Colon (tissue), 2 donors: ENCODE results near the gene TMEM240.
"Not testable (repeated sequence)": the region's sequence is repeated elsewhere in the genome, so short reads cannot be mapped to it uniquely, and the experiment has no call there.

ENCODE experiments used
- FAIRE-seq: peaks from 2 replicates; lab custom pipeline; 2012; peaks lifted over from hg19 to GRCh38; lab: Jason Lieb, UNC
- donor health status: control.
- donor health status: control.

The TMEM240 gene

DNA sequence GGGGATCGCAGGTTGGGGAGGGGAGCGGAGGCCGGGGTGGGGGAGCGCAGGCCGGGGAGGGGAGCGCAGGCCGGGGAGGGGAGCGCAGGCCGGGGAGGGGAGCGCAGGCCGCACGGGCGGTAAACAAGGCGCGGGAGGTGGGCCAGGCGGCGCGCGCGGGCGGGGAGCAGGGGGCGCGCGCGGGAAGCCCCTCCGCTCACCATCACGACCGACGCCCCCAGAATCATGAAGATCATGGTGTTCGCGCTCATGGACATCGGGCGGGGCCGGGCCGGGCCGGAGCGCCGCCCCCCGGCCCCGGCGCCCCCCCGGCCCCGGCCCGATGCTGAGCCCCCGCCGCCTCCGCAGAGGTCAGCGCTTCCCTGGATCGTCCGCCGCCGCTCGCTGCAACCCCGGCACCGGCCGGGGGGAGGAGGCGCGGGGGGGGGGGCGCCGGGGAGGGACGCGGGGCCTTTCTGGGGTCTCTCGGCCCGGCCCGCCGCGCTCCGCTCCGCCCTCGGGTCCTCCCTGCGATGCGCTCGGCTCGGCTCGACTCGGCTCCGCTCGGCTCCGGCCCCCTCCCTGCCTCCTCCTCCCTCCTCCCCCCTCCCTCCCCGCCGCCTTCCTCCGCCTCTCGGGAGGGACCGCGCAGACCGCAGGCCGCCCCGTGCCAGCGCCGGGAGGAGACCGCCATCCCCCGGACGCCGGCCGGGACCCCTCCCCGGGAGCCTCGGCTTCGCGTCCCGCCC is at the start of gene TMEM240:
Gene TMEM240, minus strand, starts transcription at position 535 of the 728 bp plus-strand sequence. Its CDS starts 278 bp downstream, at position 257.
- FAIRE-seq = no peak

DNA sequence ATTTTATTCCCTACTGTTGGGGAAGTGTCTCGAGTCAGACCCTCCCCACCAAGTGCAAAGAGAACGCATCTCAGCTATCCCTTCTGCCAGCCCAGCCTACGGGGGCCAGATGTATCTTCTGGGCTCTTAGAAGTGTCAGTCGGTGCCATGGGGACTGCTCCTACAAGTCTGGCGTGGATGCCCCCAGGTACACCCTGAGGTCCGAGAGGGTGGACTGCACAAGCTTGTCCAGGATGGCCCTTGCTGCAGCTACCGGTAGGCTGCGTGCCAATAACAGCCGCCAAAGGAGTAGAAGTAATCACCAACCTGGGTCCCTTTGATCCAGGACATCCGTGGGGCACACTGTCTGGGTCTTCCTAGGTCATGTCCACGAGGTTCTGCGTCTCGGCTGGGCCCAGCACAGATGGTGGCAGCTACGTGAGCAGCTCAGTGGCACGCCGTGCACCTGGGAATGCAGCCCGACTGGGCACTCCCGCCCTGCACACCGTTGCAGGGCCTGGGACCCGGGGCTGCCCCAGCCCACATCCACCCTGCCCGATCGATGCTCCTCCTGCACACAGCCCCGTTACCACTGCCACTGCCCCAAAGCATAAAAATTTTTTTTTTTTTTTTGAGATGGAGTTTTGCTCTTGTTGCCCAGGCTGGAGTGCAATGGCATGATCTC is 43.1 kb upstream of the TMEM240 start:
- no peak for FAIRE-seq

DNA sequence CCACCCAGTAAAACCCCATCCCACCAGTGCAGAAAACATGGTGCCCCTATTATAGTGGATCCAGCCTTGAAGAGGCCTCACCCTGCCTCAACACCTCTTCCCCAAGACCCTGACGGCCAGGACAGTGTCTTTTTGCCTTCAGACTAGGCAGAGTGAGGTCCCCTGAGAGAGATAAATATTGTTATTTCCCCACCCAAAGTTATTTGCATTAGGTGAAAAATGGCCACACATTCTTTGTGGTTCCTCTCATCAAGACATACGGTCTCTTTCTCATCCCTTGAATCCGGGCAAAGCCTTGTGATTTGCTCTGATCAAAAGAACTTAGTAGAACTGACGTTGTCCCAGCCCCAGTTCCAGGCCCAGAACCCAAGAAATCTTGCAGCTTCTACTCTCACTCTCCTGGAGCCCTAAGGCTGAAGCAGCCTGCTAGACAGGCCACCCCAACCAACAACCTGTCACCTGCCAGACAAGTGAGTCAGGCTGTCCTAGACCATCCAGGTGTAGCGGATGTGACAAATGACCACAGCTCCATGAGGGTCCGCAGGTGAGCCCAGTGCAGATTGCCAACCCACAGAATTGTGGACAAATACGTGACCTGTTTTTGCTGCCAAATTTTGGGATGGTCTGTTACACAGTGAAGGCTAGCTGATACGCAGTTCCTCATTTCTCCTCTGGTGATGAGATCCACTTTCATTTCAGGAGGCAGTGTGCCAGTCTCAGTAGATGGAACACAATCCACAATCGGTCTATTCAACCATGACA is 42.3 kb upstream of the TMEM240 start:
- no peak for FAIRE-seq

DNA sequence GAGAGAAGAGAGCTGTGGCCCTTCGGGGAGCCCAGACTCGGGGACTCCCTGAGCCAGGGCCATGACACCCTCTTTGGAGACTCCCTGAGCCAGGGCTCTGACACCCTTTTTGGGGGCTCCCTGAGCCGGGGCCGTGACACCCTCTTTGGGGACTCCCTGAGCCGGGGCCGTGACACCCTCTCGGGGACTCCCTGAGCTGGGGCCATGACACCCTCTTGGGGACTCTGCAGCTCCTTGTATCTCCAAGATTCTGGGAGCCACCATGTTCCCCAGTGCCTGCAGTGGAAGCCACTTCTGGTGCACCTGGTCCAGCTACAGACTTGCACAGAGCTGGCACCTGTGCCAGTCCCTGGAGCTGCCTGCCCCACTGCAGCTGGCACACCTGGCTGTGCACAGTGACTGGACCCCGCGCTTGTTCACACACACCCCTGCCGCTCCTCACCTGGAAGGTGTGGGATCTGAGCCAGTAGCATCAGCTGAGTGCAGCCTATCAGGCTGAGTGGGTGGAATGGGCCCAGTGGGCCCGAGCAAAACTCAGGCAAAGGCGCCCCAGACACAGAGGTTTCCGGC is 38.0 kb upstream of the TMEM240 start:
- no peak for FAIRE-seq

DNA sequence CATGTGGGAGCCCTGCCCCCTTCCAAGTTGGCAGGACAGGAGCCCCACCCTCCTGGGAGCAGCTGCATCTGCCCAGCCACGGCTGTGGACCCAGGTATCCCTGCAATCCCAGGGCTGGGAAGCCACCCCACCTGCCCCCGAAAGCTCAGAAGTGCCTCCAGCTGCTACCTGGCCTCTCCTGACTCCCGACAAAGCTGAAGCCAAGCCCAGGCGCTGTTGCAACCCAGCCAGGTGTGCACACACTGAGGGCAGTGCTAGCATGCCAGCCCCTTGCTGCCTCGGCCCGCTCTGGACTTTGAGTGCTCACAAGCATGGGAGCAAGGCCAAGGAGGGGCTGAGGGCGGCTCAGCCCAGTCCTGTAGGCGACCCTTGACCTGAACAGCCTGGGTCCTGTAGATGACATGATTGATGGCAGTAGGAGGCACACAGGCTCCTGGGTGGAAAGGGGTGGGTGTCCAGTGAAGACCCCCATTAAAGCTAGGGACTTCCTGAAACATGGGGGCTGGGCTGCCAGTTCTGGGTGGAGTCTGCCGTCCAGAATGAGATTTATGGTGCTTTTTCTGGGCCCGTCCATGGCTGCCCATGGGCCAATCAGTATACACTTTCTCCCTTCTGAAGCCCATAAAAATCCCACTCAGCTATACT is 37.1 kb upstream of the TMEM240 start:
- no peak for FAIRE-seq

DNA sequence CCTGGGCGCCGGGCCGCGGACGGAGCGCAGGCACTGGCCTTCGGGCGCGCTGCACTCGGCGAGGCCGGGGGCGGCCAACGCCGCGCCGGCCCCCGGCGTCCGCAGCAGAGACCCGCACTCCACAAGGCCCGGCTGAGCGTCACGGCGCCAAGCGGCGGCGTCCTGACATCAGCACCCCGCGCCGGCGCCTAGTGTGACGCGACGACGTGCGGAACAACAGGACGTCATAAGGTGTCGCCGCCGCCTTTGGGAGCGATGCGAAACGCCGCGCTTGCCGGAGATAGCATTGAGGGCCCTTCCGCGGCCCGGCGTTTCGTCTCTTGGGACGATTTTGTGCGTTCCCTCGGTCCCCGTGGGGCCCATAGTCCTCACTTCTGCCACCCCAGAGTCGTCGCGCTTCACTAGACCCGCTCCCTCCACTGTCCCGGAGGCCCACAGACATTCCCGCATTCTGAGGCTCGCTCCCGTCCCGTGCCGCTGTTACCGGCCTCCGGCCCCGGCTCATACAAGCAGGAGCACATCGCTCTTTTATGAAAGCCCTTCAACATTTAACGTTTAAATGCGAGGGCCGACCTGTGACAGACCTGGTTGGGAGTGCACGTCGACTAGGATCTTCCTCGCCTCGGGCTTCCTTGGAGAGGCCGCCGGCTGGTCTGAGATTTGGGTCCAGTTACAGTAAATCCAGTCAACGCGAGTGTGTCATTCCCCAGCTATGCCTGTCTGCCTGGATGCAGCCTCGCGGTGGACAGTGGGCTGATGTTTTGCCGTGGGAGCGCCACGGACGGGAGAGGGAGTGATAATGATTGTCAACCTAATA is 34.5 kb upstream of the TMEM240 start, which contains the start of gene SSU72:
Gene SSU72, minus strand, starts transcription at position 143 of the 817 bp plus-strand sequence. CDS start 306 bp downstream, outside the sequence.
- FAIRE-seq = no peak

DNA sequence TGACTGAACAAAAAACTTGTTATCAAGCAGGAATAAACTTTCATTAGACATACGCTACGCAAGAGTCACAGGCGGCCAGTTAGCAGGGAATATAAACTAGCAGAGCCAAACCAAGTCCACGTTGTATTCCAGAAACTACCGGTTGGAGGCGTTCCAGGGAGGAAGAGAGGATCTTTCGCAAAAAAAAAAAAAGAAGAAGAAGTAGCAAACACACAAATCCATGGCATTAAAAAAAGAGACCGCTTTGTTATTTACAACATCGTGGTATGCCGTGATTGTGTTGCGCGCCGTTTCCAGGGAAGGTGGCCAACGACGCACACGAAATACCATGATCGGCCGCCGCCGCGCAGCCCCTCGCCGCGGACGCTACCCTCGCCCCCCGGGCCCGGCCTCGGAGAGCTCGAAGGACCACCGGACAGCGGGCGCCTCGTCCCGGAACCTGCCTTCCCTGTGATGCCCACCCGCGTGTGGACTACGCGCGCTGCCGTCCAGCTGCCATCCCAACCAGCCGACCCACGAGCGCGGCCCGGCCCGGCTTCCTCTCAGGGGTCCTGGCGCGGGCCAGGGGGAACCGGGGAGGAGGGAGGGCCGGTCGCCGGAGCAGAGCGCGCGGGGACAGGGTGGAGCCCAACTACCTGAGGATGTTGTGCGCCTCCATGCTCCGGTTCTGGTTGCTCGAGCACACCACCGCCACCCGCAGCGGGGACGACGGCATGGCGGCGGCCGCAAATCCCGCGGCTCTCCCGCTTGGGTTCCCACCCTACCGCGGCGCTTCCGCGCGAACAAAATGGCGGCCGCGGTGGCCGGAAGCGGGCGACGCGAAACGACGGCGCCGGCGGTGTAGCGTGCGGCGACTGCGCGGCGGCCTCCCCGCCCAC is 33.7 kb upstream of the TMEM240 start:
- no peak for FAIRE-seq

DNA sequence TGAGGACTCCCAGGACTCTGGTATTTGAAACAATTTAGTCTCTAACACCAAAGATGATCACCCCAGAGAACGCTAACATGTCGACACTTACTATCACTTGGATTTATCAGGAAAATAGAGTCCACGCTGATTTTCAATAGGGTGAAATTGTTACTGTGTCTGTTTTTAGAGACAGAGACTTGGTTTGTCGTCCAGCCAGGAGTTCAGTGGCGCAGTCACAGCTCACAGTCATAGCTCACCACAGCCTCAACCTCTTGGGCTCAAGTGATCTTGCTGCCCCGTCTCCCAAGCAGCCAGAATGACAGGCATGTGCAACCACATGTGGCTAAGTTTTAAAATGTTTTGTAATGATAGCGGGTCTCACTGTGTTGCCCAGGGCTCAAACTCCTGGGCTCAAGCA is 28.9 kb upstream of the TMEM240 start:
- no peak for FAIRE-seq

DNA sequence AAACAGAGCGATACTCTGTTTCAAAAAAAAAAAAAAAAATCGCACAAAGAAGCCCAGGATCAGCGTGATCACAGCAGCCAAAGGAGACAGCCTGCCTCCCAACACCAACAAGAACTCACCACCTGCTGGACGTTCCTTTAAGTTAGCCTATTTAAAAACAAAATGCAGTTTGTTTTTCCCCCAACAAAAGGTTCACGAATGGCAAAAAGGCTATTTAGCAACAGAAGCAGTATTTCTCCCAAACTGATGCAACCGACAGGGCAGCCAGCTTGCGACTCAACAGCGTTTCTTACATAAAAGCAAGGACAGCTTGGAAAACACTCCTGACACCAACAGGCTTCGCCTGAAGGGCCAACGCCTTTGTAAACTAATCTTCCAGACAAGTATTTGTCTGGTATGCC is 27.5 kb upstream of the TMEM240 start:
- no peak for FAIRE-seq

DNA sequence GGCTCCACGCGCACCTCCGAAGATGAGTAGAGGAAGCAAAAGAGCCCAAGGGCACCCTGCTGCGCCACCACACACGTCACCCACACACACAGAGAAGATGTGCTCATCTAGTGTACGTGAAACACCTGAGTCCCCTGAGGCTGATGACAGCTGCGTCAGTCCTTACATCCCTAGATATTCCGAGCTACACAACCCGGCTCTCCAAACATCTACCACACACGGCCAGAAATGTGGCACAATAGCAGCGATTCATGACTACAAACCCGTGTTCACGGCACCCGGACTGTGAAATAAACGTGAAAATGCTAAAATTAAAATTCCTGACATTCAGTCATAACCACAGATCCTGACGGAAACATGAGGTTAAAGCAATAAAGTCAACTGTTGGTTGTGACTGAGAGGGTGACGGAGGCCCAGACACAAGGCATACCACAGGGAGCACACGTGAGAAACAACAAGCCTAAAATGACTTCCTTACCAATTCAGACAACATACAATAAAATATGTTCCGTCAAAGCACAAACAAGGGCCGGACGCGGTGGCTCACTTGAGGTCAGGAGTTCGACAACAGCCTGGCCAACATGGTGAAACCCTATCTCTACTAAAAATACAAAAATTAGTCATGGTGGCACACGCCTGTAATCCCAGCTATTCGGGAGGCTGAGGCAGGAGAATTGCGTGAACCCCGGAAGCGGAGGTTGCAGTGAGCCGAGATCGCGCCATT is 26.9 kb upstream of the TMEM240 start:
- FAIRE-seq = no peak

DNA sequence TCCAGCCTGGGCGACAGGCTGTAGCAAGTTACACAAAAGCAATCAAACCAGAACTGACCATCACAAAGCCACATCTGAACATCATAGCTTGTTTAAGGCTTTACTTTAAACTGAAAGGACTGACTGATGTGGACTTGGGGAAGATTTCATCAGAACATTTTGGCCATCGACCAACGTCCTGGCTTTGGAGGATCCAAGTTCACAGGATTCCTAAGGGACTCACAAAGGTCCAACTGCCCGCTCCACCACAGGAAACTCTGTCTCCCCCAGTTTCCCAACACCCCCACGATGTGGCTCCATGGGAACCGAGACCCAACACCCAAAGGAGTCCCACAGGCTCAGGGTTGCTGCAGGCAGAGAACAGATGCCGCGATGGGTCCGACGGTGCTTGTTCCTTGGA is 24.9 kb upstream of the TMEM240 start:
- FAIRE-seq = no peak

DNA sequence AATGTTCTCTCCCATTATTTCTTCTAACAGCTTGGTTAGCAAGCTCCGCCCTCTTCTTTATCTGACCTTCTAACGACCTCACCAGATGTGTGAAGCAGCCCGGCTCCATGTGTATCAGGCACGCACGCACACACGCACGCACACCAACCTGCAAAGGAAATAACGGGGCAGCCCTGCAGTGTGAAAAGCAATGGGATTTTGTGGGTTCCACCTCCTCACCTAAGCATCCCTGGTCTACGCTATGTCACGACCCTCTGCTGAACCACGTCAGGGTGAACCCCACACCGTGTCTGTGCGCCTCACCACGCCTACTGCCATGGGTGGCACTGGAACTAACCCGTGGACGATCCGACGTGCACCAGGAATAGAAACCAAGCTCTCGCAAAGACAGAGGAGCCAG is 23.8 kb upstream of the TMEM240 start:
- FAIRE-seq = no peak

DNA sequence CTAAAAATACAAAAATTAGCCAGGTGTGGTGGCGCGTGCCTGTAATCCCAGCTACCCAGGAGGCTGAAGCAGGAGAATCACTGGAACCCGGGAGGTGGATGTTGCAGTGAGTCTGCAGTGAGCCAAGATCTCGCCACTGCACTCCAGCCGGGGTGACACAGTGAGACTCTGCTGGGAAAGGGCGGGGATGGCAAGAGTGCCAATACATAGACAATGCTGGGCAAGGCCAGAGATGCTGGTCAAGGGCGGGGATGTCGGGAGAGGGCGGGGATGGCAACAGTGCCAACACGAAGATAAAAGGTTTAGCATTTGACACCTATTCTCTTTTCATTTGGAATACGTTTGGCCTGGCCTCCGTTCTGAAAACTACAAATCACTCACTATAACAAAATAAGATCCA is 23.3 kb upstream of the TMEM240 start:
- FAIRE-seq = no peak

DNA sequence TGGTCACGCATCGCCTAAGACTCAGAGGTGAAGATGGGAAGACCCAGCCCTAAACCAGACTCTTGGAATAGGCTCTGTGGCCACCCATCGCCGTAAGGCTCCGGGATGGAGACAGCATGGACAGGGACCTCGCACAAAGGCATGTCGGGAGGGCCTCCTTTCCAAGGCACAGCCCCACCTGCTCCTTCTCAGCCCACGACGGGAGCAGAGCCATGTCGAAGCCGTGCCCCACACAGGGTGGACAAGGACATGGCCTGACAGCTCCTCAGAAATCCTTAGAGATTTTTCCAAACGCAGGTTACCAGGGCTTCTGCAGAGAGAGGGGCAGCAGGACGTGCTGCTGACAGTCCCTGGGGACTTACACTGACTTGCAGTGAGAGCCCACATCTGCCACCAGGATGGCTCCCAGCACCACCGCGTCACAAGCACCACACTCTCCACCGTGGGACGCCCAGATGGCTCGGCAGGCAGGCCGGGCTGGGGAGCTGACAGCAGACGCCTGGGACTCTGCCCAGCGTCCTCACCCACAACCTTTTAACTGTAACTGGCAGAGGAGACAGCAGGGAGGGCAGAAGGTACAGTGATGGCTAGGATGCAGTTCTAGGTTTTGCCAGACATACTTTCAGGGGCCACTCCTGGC is 22.3 kb upstream of the TMEM240 start:
- no peak for FAIRE-seq

DNA sequence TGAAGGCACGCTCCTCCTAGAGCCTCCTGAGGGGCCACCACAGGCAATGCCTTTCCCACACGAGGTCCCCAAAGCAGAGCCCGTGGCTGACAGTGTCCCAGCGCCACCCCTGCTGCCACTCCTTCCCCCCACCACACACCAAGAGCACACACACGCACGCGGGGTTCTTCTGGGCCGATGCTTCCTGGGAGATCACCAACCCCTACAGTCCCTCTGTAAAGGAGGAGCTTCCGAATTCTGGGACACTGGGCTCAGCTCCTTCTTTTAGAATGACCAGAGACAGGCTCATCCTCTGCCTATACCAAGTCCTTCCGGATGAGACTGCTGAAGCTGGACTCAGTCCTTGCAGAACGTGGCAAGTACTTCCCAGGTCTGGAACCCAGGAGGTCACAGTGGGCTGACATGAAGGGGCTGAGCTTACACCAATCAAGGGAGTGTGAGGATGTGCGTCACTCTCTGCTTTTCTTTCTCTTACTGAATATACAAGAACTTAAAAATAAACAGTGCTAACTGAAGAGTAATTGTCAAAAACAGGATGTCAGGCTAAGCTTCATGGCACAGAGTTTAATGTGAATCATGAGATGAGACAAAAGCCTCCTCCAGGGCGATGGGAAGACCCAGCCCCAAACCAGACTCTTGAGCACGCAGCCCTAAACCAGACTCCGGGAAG is 21.5 kb upstream of the TMEM240 start:
- FAIRE-seq = no peak

DNA sequence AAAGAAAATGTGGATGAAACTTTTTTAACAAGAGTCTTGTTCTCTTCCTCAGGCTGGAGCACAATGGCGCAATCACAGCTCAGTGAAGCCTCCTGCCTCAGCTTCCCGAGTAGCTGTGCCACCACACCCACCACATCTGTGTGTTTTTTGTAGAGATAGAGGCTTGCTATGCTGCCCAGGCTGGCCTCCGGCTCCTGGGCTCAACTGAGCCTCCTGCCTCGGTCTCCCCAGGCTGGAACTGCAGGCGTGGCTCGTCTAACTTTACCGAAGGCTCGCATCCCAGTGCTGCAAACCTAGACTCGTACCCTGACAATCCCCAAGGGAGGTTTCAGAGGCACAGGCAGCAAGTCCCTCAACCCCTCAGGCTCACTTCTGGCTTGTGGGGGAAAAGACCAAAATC is 19.8 kb upstream of the TMEM240 start:
- no peak for FAIRE-seq

DNA sequence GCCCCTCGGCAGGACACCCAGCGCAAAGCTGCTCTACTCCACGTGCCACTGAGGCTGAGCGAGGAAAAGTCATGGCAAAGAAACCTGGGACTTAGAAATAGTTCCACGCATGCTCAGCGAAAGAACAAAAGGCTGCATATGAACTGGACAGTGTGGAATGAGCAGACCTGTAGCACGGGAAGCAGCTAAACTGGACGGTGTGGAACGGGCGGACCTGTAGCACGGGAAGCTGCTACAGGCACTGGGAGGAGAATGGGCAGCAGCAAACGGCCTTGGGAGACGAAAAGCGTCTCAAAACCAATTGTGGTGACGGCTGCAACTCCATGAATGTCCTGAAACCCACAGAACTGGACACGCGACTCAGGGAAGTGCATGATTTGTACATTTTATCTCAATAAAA is 18.6 kb upstream of the TMEM240 start:
- no peak for FAIRE-seq

DNA sequence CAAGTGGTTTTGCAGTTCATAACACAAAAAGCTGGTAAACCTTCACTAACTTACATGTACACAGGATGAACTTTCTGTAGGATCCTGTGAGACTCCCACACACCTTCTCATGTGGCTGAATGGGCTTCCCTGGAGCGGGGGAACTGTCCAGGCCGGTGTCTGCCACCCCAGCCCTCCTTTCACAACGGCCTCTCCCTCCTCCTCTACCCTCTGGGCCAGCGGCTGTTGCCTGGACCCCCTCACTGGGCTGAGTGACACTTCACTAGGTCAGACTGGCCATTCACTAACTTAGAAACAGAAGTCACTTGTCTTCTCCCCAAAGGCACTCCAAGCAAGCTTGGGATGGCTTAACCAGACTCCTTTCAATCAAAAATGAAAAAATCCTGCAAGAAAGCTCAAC is 18.2 kb upstream of the TMEM240 start:
- FAIRE-seq = no peak

DNA sequence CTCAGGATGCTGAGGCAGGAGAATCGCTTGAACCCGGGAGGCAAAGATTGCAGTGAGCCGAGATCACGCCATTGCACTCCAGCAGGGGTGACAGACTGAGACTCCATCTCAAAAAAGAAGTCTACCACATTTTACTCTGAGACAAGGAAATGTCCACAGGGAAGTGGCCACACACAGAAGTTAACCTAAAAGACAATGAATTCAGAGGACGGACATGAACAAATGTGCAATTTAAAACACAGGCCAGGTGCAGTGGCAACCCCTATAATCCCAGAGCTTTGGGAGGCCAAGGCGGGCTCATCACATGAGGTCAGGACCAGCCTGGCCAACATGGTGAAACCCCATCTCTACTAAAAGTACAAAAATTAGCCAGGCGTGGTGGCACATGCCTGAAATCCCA is 17.3 kb upstream of the TMEM240 start:
- FAIRE-seq = not testable (repeated sequence)
